ENCODE results near the gene CHAC1.
A peak's percentile ranks its signal among the peaks of the same experiment; 100 is the strongest.

CHAC1 gene

DNA sequence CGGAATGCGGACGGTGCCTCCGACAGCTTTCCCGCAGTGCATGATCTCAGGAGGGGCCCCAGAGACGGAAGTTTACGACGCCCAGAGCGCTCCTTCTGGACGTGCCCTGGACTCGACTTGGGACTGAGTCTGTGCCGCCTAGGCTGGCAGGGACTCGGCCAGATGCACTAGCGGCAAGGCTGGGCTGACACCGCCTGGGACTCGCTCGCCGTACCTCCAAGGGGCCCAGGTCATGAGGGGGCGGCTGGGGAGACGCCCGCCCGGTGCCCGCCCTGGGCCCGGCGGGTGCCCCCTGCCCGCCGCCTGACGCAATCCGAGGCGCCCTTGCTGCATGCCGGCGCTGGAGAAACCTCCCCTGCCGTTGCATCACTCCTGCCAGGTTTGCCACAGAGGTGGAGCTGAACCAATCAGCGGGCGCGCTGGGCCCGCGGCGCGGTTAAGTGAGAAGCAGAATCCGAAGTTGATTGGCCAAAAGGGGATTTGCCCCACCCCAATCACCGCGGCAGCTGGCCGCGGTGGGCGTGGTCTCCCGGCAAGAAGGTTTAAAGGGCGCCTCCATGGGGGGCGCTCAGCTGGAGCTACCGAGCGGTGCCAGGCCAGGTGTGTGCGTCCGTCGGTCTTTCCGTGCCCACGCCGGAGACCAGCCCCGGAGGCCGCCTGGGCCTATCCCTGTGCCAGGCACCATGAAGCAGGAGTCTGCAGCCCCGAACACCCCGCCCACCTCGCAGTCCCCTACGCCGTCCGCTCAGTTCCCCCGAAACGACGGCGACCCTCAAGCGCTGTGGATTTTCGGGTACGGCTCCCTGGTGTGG, at the start of gene CHAC1:
TSS of gene CHAC1 (plus strand) at position 571 of the 812 bp plus-strand sequence. CDS start at position 684, 113 bp downstream.
- peak; percentile 61 for DNase-seq

DNA sequence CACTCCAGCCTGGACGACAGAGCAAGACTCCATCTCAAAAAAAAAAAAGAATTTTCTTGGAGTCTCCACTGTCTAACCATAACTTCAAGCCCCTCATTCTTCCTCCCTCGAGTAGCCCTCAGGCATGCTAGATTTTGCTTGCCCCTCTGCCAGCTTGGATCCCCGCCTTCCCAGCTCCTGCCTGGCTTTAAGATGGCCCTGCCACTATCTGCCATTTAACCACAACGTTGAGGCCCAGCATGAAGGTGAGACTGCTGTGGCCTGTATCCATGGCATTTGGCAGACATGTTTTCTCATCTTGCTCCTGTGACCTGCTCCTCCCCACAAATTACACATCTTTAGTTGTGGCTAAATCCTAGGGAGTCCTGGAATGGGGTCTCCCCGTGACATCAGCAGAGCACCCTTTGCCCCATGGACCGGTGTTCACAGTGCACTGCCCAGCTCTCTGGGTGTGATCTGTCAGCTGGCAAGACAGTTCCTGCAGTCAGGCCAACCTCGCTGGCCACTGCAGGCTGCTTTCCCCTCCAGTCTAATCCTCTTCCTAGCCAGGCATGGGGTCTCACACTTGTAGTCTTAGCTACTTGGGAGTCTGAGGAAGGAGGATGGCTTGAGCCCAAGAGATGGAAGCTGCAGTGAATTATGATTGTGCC, 48.6 kb upstream of the CHAC1 start:
- DNase-seq, result no peak

- DNase-seq, result no peak
Measured at GRCh38 chr15:40906091-40906990, 46.9 kb upstream of the CHAC1 start.

- DNase-seq, result no peak
Measured at GRCh38 chr15:40906991-40907802, 46.1 kb upstream of the CHAC1 start.

DNA sequence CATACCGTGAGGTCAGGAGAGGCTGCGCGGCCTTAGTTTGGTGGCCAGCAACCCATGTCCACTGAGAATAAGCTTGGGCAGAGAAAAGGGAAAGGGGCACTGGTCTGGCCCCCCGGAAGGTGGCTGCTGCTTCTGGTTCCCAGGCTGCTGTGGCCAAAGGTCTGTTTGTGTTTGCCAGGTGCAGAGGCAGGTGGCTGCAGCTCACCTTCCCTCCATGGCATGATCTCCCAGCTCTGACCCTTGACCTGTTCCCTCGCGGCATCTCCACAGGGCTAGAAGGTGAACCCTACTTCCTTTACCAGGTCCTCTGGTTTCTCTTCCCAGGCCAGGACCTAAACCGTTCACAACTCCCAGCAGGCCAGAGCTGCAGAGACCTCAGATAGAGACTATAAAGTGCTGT, 45.2 kb upstream of the CHAC1 start:
- DNase-seq, result no peak

GRCh38 chr15:40909662-40910630, 43.3 kb upstream of the CHAC1 start:
- DNase-seq, result no peak

DNA sequence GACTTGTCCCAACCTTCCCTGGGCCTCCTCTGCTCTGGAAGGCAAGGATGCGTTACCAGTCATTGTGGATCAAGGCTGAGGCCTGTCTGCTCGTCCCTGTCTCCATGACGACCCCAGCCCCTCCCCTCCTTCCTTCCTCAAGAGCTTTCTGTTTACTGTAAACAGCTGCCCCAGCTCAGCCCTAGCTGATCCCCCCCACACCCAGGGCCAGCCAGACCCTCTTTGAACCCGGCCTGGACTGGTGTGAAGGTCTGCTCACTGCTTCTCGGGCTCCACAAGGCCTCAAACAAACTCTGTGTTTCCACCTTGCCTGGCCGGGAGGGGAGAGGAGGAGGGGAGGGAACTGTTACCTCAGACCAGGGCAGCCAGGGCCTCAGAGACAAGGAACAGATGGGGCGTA, 42.1 kb upstream of the CHAC1 start:
- DNase-seq, result no peak

GRCh38 chr15:40911693-40912092, 41.6 kb upstream of the CHAC1 start:
- DNase-seq, result no peak

- no peak for DNase-seq
Measured at GRCh38 chr15:40912478-40912877, 40.8 kb upstream of the CHAC1 start.

- DNase-seq, result no peak
Measured at GRCh38 chr15:40914013-40914412, 39.3 kb upstream of the CHAC1 start.

- no peak for DNase-seq
Measured at GRCh38 chr15:40914486-40914885, 38.8 kb upstream of the CHAC1 start.

GRCh38 chr15:40915116-40915661, 38.1 kb upstream of the CHAC1 start:
- no peak for DNase-seq

GRCh38 chr15:40915679-40916078, 37.6 kb upstream of the CHAC1 start:
- DNase-seq, result no peak

DNA sequence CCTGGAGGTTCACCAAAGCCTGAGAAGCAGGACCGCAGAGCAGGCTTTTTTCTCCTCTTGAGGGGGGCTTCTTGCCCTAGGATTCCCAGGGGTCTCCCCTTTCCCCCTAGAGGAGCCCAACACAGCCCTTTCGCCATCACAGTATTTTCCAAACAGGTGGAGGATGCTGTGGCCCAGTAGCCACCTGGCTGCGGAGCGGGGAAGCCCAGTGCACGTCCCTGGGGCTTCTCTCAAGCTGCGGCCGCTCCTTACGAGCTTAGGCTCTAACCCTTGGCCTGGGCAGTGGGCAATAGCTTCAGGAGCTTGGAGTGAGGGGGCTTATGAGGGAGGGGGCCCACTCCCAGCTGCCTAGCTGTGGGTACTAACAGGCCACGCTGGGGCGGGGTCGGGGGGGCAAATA, 35.7 kb upstream of the CHAC1 start:
- no peak for DNase-seq

- no peak for DNase-seq
Measured at GRCh38 chr15:40918146-40918798, 35.0 kb upstream of the CHAC1 start.

- DNase-seq, result no peak
Measured at GRCh38 chr15:40918799-40919392, 34.4 kb upstream of the CHAC1 start.

GRCh38 chr15:40921949-40922607, 31.2 kb upstream of the CHAC1 start:
- no peak for DNase-seq

- no peak for DNase-seq
Measured at GRCh38 chr15:40922608-40923005, 30.7 kb upstream of the CHAC1 start.

DNA sequence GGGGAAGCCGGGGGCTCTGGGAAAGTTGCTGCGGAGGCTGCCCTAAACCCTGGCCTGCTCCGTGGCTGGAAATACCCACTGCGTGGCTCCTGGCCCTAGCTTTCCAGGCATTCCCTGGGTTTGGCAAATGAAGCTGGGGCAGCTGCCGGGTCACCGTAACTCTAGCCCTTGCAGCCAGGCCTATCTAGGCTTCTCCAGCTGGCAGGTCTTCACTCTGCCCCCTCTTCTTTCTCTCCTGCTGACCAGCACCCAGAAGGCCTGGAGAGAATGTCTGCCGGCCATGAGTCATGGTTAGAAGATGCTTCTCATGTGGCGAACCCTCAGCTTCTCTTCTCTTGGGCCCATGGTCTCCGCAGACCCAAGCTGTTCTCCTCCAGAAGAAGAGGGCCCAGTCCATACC, 29.7 kb upstream of the CHAC1 start:
- DNase-seq, result no peak

DNA sequence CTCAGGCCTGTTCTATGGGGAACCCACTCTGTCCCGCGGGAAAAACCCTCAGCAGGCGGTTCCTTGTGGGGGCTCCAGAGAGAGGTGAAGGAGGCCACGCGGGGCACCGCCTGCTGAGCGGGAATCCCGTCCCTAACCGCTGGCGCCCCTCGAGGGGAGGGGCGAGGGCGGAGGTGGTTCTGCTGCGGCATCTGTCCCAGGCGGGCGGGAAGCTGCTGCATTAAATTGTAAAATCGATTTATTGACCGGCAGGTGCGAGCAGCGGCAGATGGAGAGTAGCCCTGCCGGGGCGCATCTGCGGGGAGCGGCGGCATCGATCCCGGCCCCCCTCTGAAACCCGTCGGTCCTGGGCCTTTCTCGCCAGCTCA, 27.8 kb upstream of the CHAC1 start:
- no peak for DNase-seq

Measured in NCI-H187 treated with DMSO at 0.1 percent for 48 hours (cell line).